Heart left ventricle (tissue), 16 donors: Measurements from ENCODE around the gene HSPB8. TPM values are rescaled to one million over a fixed set of nuclear protein-coding genes. Genes with fewer than 3 reads are reported as not detected.

Source experiments
- ATAC-seq, 4 donors: fragments of 200-7000 bp; cut with Tn5 transposase; one replicate each; pipeline ENCODE4 v1.9.1; 2020 to 2022; ENCODE audit warnings: moderate library complexity in 4 of 4, mild to moderate bottlenecking in 3 of 4, moderate number of reproducible peaks in 1 of 4
- DNase-seq, 5 donors: peaks; one replicate each; pipeline ENCODE4 v3.0.0-alpha.2; 2020
- H3K27ac ChIP-seq, 12 donors: fragments of 200-600 bp; sonication (generic) in 4 of 12; one replicate each; pipeline versions ENCODE4 v1.5.0 to v1.8.0; 2016 to 2022; ENCODE audit warnings: mild to moderate bottlenecking in 2 of 12
- H3K27me3 ChIP-seq, 9 donors: fragments of 200-600 bp; sonication (generic) in 2 of 9; one replicate each; pipeline versions ENCODE4 v1.5.1 to v1.8.0; 2016 to 2022; ENCODE audit warnings: mild to moderate bottlenecking in 3 of 9
- H3K36me3 ChIP-seq, 9 donors: fragments of 200-600 bp; sonication (generic) in 2 of 9; one replicate each; pipeline versions ENCODE4 v1.5.0 to v1.8.0; 2018 to 2022; ENCODE audit warnings: mild to moderate bottlenecking in 2 of 9
- H3K4me1 ChIP-seq, 12 donors: fragments of 200-600 bp; sonication (generic) in 4 of 12; one replicate each; pipeline versions ENCODE4 v1.5.0 to v1.8.0; 2016 to 2022; ENCODE audit warnings: mild to moderate bottlenecking in 3 of 12
- H3K4me3 ChIP-seq, 12 donors: fragments of 200-600 bp; sonication (generic) in 4 of 12; one replicate each; pipeline versions ENCODE4 v1.5.0 to v1.8.0; 2017 to 2022; ENCODE audit warnings: mild to moderate bottlenecking in 9 of 12, moderate library complexity in 4 of 12
- H3K9me3 ChIP-seq, 12 donors: fragments of 200-600 bp; sonication (generic) in 4 of 12; one replicate each; pipeline versions ENCODE4 v1.5.0 to v1.8.0; 2016 to 2022; ENCODE audit warnings: mild to moderate bottlenecking in 1 of 12
- POLR2A ChIP-seq, 2 donors: fragments of 450-650 bp; IDR thresholded peaks; one replicate each; pipeline ENCODE4 v1.6.1; 2017; ENCODE audit warnings: antibody characterized with exemption in 2 of 2, mild to moderate bottlenecking in 2 of 2, moderate library complexity in 2 of 2
- WGBS, 4 donors: extraction: QIAGEN DNeasy Blood & Tissue Kit in 2 of 4; methylation state at CpG; one replicate each; pipeline versions ENCODE4 v1.1.5 to v1.1.7; 2013 to 2018; 5-methylcytosine and 5-hydroxymethylcytosine counted together
- intact Hi-C, 10 donors: fragments of 100-400 bp; cut with DNase I; formaldehyde crosslinking; loops; one replicate each; pipeline versions ENCODE4 v1.11.1 to v1.14.2; 2022
- polyA plus RNA-seq, 2 donors: library from polyadenylated mRNA; stranded (reverse); fragments of 200-250 nt; gene quantifications; one replicate each; pipeline ENCODE4 v1.2.3, GENCODE V29; 2013
- total RNA-seq, 9 donors: library from RNA; depleted of rRNA in 2 of 9; stranded (reverse); fragments of >200 nt in 2 of 9; fragmentation: NEBNext Ultra II Directional in 3 of 9; extraction: Animal tissue kit (Norgen Biotek cat#: 25700) in 3 of 9; gene quantifications; one replicate each; pipeline versions ENCODE4 v1.1.0 to v1.2.4, GENCODE V29; 2016 to 2023
- TF ChIP-seq, protein P1 (sequence below), 12 donors: fragments of 200-600 bp; sonication (generic) in 4 of 12; IDR thresholded peaks; one replicate each; pipeline versions ENCODE4 v1.5.0 to v1.8.0; 2018 to 2022; ENCODE audit warnings: antibody characterized with exemption in 12 of 12, mild to moderate bottlenecking in 5 of 12
- donor health status: ischemic (EF 13 %, LVEDD 7.1; RV severe dilation, severe dysfunction).
- donor health status: healthy with polysubstance abuse.
- donor health status: DM: no; HTN: yes; CAD: no.
- donor health status: DM: no; HTN: no; CAD: no.
- donor health status: ischemic (EF 25% LVEDD 6.9; RV normal size, moderate dysfunction).
- donor health status: ischemic (EF 25% LVEDD 5.7; RV mildly dilated, moderate dysfunction).
- donor health status: healthy.
- donor health status: DM: yes; HTN: yes; CAD: no.
- donor health status: ischemic (EF 35%, LVEDD 5.7; RV mildly dilated, moderate dysfunction).
- donor health status: nonischemic (EF 11% LVEDD 7.7; RV severe dilation, severe dysfunction).
- donor health status: DM: yes; HTN: yes; CAD: no.
- donor health status: PGD.
- donor health status: ischemic (EF 29% LVEDD 5.4; RV normal size, mild dysfunction).
- donor health status: nonischemic (EF 23%, LVEDD 6.1; RV moderate dilation, normal function).

Gene HSPB8
- total and polyA plus RNA-seq, 11 donors = 417 to 662 (median 523) TPM

DNA sequence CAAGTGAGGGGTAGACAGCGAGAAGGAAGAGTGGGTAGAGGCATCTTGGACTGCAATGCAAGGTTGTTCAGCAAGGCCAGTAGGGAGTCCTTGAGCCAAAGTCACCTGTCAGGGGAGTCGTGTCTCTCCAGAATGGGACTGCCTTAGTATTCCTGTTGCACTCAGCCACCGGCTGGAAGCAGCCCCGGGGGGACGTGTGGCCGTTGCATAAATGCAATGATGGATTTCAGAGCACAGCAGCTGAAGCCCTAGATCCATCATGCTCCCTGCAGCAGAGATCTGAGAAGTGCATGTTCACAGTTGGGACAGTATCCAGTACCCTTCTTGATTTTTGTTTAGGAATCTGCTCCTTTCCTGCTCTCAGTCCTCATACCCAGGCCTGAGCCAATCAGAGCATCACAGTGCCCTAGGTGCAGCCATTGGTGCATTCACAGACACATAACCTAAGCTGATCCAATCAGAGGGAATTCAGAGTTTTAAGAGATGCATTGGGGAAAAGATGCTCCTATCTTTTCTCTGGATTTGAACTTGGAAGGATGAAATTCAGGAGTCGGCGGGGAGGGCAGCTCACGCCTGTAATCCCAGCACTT, 62.9 kb downstream of the HSPB8 start:
- Histone ChIP-seq H3K4me1 (peaks cover 0 to 17% (median 11%) of the 10 kb centered on the region in 12 donors), H3K4me3 (no peak overlapping the region), H3K9me3 (peaks cover 0 to 2% (median 0%) of the 10 kb centered on the region in 12 donors), H3K36me3 (no peaks in the 10 kb centered on the region), H3K27ac (no peak overlapping the region), H3K27me3 (no peaks in the 10 kb centered on the region)
- intact Hi-C loops = no loop called here
- ATAC-seq (no peak), DNase-seq (no peak)
- 85 to 87% (median 85%) methylated on average over 9 of the region's 9 CpGs for WGBS, 4 donors
- TF ChIP-seq, protein P1, sequence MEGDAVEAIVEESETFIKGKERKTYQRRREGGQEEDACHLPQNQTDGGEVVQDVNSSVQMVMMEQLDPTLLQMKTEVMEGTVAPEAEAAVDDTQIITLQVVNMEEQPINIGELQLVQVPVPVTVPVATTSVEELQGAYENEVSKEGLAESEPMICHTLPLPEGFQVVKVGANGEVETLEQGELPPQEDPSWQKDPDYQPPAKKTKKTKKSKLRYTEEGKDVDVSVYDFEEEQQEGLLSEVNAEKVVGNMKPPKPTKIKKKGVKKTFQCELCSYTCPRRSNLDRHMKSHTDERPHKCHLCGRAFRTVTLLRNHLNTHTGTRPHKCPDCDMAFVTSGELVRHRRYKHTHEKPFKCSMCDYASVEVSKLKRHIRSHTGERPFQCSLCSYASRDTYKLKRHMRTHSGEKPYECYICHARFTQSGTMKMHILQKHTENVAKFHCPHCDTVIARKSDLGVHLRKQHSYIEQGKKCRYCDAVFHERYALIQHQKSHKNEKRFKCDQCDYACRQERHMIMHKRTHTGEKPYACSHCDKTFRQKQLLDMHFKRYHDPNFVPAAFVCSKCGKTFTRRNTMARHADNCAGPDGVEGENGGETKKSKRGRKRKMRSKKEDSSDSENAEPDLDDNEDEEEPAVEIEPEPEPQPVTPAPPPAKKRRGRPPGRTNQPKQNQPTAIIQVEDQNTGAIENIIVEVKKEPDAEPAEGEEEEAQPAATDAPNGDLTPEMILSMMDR (IDR thresholded peaks at IDR 0.05) = no peak
- no peak for TF ChIP-seq POLR2A (IDR thresholded peaks at IDR 0.05)

Other genes starting within 250 kb of the HSPB8 start
- gene SRRM4, start 197.4 kb upstream of the HSPB8 start, total RNA-seq = under 1 TPM in 8 of 9 donors, not detected in 1; 0.08 to 0.57 (median 0.27) TPM
- gene SRRM4, start 197.4 kb upstream of the HSPB8 start, polyA plus RNA-seq = under 1 TPM; 0.04 to 0.42 TPM
- gene CCDC60, start 155.8 kb downstream of the HSPB8 start, total RNA-seq = not detected
- not detected for gene CCDC60, start 155.8 kb downstream of the HSPB8 start, polyA plus RNA-seq